ENCODE results near the gene CCNK. TPM values are rescaled to one million over a fixed set of nuclear protein-coding genes. Genes with fewer than 3 reads are reported as not detected.

The CCNK gene
- total and polyA plus RNA-seq, 10 of the 15 experiments (the other 5 are each of a cell fraction or from before 2014, with no cell fraction given): 10.8 to 88.0 (median 22.5) TPM

- Histone ChIP-seq H3K36me3 (ENCODE audit: control insufficient read depth in 2 of 2, insufficient read depth in 2 of 2, low read length in 1 of 2) (peaks cover 38 to 75% of the 10 kb centered on the region in 2 experiments), H3K9me3 (replicated peaks; ENCODE audit: control insufficient read depth, insufficient read depth, low read length) (no peaks in the 10 kb centered on the region), H3K27me3 (replicated peaks in 1 of 2; ENCODE audit: control insufficient read depth in 2 of 2, insufficient read depth in 2 of 2, low read length in 1 of 2) (no peaks in the 10 kb centered on the region), H3K4me2 (ENCODE audit: control insufficient read depth, insufficient read depth) (no peak overlapping the region), H3K4me3 (no peak overlapping the region), H4K20me1 (ENCODE audit: control insufficient read depth, insufficient read depth) (no peaks in the 10 kb centered on the region), H2AFZ (ENCODE audit: control insufficient read depth, low read depth, low read length) (no peak overlapping the region), H3K27ac (ENCODE audit: control insufficient read depth, insufficient read depth) (no peak overlapping the region), H3K9ac (ENCODE audit: control insufficient read depth, insufficient read depth, low read length) (no peak overlapping the region), H3K79me2 (ENCODE audit: control insufficient read depth, insufficient read depth, low read length) (no peaks in the 10 kb centered on the region), H3K4me1 (ENCODE audit: control insufficient read depth, insufficient read depth, low read length) (no peaks in the 10 kb centered on the region)
- in situ Hi-C loops (cut with MboI) (no loop called here), intact Hi-C loops (cut with micrococcal nuclease; ENCODE audit: unreplicated experiment) (no loop called here)
- DNase-seq (ENCODE audit: low read depth, low spot score) (no peak), ATAC-seq (no peak), FAIRE-seq (no peak)
- no peak for TF ChIP-seq CBX5 (IDR thresholded peaks at IDR 0.05; ENCODE audit: low read depth)
- TF ChIP-seq BCL3 (IDR thresholded peaks at IDR 0.05; ENCODE audit: borderline replicate concordance, insufficient read depth, low read depth, low read length, poor library complexity, severe bottlenecking): no peak
- TF ChIP-seq HDGF (IDR thresholded peaks at IDR 0.05): no peak
- no peak for TF ChIP-seq ZZZ3 (IDR thresholded peaks at IDR 0.05; ENCODE audit: control insufficient read depth, insufficient read length, low read depth)
- TF ChIP-seq BHLHE40 (IDR thresholded peaks at IDR 0.05; ENCODE audit: borderline replicate concordance in 1 of 2, low read depth in 2 of 2, low read length in 1 of 2): no peak
- no peak for TF ChIP-seq SUPT20H (IDR thresholded peaks at IDR 0.05; ENCODE audit: borderline replicate concordance, control insufficient read depth, low read depth, low read length)
- TF ChIP-seq BCL11A (IDR thresholded peaks at IDR 0.05; ENCODE audit: low read depth, low read length): no peak
- TF ChIP-seq ESRRA (IDR thresholded peaks at IDR 0.05; ENCODE audit: low read length): no peak
- no peak for TF ChIP-seq EZH2 (IDR thresholded peaks at IDR 0.05; ENCODE audit: borderline replicate concordance, control insufficient read depth, low read depth, low read length)
- TF ChIP-seq STAT1 (conservative IDR thresholded peaks at IDR 0.05): no peak
- no peak for TF ChIP-seq REST (IDR thresholded peaks at IDR 0.05; ENCODE audit: low read depth, low read length)
- TF ChIP-seq PKNOX1 (IDR thresholded peaks at IDR 0.05): no peak
- WGBS (ENCODE audit: insufficient coverage, insufficient replicate concordance, low lambda C conversion rate, missing lambda C conversion rate): over 99% methylated on average over 5 of the region's 5 CpGs
- ChIA-PET CTCF (no interaction called here), SMC1A (ENCODE audit: uncharacterized antibody, unreplicated experiment) (no interaction called here), RAD21 (ENCODE audit: unreplicated experiment) (no interaction called here), POLR2A (no interaction called here)
- no TSS peak for BruUV-seq (replicated peaks)
These were observed 23.9 kb downstream of the CCNK start for GRCh38 chr14:99505089-99505488.

All from GM12878 (cell line).